ENCODE results near the gene PA2G4.

GRCh38 chr12:56104109-56104814 is at the start of gene PA2G4:
- TF ChIP-seq POLR2A (IDR thresholded peaks at IDR 0.05; ENCODE audit: low read depth, low read length), result peak; percentile 96
- no peak for TF ChIP-seq JUN (IDR thresholded peaks at IDR 0.05; ENCODE audit: borderline replicate concordance, insufficient read depth, insufficient read length, low read depth)
- TF ChIP-seq CTCF (IDR thresholded peaks at IDR 0.05; ENCODE audit: extremely low read depth in 1 of 2, insufficient read depth in 1 of 2, low read depth in 1 of 2, low read length in 2 of 2), result no peak
- peak; percentile 64 for TF ChIP-seq POLR2AphosphoS5 (IDR thresholded peaks at IDR 0.05; ENCODE audit: insufficient read depth, low read depth, low read length)
- TF ChIP-seq MAX (IDR thresholded peaks at IDR 0.05; ENCODE audit: insufficient read depth, insufficient read length), result peak; percentile 74
- TF ChIP-seq GATA2 (IDR thresholded peaks at IDR 0.05; ENCODE audit: insufficient read depth, insufficient read length, low read depth, low read length), result no peak
- TF ChIP-seq EZH2 (IDR thresholded peaks at IDR 0.05; ENCODE audit: borderline replicate concordance, low read depth, low read length, severe bottlenecking), result no peak
- peak; percentile 8 for TF ChIP-seq MYC (IDR thresholded peaks at IDR 0.05; ENCODE audit: low read depth, low read length)
- no peak for TF ChIP-seq FOS (IDR thresholded peaks at IDR 0.05; ENCODE audit: borderline replicate concordance, insufficient read depth, low read length)
